Right forelimb (tissue), 1 donor: Measurements from ENCODE around the gene IL1RL1.
A peak's percentile ranks its signal among the peaks of the same experiment; 100 is the strongest.

Experiments used
- DNase-seq: peaks from one replicate; pipeline ENCODE4 v3.0.0-alpha.2; 2018

The IL1RL1 gene

GRCh38 chr2:102337012-102337411, 25.6 kb downstream of the IL1RL1 start:
- DNase-seq: no peak

DNA sequence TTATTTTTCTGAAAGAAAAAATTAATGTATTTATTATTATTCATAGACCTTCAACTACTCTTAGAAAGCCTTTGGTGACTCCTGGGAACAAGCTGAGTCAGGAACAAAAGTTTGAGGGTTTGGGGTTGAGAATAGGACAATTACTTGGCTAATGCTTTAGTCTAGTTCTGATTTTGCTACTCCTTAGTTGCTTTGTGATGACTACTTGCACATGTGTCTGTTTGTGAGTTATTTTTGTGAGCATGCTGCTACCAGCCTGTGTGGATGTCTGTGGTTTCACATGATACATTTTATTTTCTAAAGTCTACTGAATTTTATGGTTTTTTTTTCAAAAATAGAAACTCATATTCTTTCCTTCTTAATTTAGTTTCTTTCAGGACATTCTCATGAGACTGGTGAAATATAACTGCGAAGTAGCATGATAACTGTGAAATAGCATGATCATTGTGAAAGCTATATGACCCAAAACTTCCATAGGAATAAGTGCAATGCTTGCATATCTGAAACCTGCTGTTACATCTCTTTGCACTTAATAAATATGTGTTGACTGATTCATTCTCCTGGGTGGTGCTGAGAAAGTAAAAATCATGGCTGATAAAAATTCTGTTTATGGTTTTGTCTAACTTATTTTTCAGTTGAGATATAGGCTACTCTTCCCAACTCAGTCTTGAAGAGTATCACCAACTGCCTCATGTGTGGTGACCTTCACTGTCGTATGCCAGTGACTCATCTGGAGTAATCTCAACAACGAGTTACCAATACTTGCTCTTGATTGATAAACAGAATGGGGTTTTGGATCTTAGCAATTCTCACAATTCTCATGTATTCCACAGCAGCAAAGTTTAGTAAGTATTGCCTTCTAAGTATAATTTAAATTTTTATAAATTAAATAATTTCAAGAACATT, 26.4 kb downstream of the IL1RL1 start:
- DNase-seq: no peak

GRCh38 chr2:102340778-102341177, 29.4 kb downstream of the IL1RL1 start:
- no peak for DNase-seq

DNA sequence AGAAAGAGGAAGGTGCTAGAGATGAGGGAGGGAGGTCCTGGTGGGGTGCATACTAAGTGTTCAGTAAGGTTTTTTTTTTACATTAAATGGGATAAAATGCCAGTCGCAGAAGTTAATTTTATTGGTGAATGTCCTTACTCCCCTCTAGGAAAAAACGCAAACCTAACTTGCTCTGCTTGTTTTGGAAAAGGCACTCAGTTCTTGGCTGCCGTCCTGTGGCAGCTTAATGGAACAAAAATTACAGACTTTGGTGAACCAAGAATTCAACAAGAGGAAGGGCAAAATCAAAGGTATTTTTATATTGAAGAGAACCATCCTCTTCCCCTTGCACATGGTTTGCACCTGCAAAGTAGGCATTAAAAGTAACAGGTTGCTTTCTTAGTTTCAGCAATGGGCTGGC, 31.5 kb downstream of the IL1RL1 start:
- DNase-seq: peak; percentile 57

DNA sequence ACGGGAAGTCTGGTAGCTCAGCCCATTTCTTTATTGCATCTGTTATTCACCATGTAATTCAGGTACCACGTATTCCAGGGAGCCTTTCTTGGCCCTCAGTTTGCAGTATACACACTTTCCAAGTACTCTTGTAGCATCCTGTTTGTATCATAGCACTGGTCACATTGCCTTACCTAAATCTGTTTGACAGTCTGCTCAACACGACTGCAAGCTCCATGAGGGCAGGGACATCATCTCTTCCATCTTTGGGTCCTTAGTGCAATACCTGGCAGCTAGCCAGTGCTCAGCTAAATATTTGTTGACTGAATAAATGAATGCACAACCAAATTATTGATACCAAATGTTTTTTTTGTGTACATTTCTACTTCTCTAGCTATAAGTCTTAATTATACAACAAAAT, 33.0 kb downstream of the IL1RL1 start:
- no peak for DNase-seq

GRCh38 chr2:102345329-102345920, 34.1 kb downstream of the IL1RL1 start:
- no peak for DNase-seq

- no peak for DNase-seq
Observed at GRCh38 chr2:102346381-102347130, 35.2 kb downstream of the IL1RL1 start.

GRCh38 chr2:102350137-102350793, 38.9 kb downstream of the IL1RL1 start:
- no peak for DNase-seq

DNA sequence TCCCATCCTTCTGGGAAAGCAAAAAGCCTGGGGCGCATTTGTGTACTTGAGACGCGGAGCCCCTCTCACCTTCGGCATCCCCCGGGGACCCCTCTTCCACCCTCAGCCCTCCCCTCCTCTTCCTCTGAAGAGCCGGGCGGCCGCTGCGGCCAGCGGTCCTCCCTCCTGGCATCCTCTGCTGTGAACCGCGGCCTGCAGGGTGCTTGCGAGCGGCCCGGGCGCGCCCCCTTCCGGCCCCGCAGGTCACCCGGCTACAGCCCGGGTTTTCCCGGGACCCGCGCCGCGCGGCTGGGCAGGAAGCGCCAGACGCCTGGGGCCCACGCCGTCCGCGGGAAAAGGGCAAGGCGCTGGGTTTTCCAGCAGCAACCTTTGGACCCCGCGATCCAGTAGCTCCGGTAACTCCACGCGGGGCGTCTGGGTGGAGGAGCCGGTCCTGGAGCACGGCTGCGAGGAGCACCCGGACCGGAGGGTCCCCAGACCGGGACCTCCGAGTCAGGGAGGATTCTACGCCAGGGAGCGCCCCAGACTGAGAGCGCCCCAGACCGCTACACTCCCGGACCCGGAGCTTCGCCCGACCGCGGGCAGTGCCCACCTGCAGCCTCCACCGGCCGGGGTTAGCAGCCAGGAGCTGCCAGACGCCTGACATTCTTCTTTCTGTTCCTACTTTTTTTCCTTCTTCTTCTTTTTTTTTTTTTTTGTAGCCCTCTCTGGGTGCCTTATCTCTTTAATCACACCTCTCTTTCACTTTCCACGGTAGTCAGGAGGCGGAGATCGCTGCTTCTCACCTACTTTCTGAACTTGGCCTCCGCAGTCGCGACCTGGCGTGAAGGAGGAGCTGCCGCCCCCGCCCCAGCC, 44.4 kb downstream of the IL1RL1 start, which contains the start of gene IL18R1:
TSS of gene IL18R1 (plus strand) at position 271 of the 855 bp plus-strand sequence. CDS start 6,865 bp downstream, outside the sequence.
- DNase-seq: peak; percentile 83

DNA sequence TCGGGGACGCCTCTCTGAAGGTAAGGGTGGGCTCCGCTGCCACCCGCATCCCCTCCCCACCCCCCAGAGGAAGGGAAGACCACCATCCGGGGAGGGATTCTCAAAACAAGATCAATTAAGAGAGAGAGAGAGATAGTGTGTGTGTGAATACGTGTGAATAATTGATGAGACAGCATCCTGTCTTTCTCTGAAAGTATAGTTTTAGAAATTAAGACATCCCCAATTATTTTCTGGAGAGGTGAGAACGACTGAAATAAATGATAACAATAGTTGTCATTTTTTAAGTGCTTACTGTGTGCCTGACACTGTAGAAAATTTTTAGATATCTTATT, 45.0 kb downstream of the IL1RL1 start:
- no peak for DNase-seq

DNA sequence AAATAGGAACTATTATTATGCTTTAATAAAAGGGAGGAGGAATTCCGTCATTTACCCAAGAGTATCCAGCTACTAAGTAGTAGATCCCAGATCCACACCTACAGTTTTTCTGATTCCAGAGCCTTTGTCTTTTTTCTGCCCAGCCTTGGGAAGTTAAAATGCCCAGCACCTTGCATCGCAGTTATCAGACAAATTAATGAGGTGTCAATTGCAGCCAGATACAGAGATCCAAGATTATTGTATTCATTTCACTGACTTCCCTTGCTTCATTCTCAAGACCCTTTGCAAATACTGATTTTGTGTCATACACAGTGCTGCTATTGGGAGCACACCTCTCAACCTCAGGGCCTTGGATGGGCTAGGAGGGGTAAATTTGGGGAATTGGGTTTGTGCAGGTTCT, 45.4 kb downstream of the IL1RL1 start:
- no peak for DNase-seq

- DNase-seq: no peak
Observed at GRCh38 chr2:102357937-102358336, 46.6 kb downstream of the IL1RL1 start.

- no peak for DNase-seq
Observed at GRCh38 chr2:102358496-102358895, 47.1 kb downstream of the IL1RL1 start.

DNA sequence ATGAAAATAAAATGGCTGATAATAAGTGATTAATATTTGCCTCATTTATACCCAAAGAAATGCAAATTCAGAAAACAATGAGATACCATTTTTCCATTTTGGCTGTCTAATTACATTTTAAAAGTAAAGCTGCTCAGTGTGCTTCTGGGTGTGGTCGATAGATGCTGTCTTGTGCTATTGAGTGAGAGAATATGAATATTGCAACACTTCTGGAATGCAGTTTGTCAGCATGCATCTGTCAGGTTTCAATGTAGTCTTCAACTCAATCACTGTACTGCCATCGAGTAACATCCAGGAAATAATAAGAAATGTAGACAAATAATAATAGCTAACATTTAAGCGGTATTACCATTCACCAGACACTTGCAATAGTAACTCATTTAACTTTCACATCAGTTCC, 48.2 kb downstream of the IL1RL1 start:
- DNase-seq: no peak

- DNase-seq: no peak
Observed at GRCh38 chr2:102361632-102362241, 50.4 kb downstream of the IL1RL1 start.

DNA sequence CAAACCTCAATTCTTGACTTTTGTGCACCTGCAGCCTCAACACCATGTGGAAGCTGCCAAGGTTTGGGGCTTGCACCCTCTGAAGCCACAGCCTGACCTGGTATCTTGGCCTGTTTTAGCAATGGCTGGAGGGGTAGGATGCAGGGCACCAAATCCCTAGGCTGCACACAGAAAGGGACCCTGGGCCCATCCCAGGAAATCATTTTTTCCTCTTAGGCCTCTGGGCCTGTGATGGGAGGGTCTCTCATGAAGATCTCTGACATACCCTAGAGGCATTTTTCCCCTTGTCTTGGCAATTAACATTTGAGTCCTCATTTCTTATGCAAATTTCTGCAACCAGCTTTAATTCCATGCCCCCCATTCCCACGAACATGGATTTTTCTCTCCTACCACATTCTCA, 54.4 kb downstream of the IL1RL1 start:
- no peak for DNase-seq

DNA sequence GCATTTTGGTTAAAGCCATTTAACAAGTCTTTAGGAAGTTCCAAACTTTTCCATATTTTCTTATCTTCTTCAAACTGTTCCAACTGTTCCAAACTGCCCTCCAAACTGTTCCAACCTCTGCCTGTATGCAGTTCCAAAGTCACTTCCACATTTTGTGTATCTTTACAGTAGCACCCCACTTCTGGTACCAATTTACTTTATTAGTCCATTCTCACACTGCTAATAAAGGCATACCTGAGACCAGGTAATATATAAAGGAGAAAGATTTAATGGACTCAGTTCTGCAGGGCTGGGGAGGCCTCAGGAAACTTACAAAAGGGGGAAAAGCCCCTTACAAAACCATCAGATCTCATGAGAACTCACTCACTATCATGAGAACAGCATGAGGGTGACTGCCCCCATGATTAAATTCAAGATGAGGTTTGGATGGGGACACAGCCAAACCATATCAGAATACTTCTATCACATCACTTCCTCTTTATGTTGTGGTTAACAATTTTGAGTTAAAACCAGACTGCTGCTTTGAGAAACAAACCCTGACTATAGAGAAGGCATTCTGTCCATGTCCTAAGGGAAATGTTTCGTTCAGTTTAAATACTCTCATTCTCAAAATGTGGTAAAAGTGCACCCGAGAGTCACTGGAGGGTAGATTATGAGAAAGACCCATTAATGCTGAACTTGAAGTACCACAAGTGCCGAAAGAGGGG, 55.2 kb downstream of the IL1RL1 start:
- no peak for DNase-seq

- DNase-seq: no peak
Observed at GRCh38 chr2:102367331-102367971, 56.1 kb downstream of the IL1RL1 start.

DNA sequence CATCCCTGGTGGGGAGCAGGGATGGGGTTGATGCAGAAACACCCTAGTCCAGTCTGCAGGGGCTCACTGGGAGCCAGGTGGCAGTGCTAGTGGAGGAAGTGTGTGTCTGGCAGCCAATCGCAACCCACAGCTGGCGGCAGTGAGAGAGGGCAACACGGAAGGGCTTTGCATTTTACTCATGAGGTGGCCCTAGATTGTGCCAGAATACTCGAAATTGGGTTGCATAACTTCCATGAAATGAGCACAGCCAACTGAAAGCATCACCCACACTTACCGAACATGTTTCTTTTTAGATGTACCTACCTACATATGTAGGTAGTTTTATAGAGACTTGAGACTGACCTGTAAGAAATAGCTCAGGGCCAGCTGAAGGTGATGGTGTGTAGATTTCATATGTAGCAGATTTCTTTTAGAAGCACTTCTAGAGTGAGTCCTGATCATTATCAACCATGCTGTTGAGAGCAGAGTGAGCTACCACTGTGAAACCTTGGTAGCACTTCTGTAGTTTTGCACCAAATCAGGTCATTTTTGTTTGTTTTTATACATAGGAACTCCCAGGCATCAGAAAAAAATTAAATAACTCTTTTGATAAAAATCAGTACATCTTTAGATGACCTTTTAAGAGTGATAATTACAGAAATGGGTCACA, 57.2 kb downstream of the IL1RL1 start:
- DNase-seq: no peak

GRCh38 chr2:102369866-102370265, 58.5 kb downstream of the IL1RL1 start:
- DNase-seq: no peak
